ENCODE measurements around the gene TATDN3. TPM values are rescaled to one million over a fixed set of nuclear protein-coding genes. Genes with fewer than 3 reads are reported as not detected.

Gene TATDN3
- total and polyA plus RNA-seq, 9 of the 15 experiments (the other 6 are each of a cell fraction or from before 2014, with no cell fraction given), result 18.3 to 79.9 (median 28.2) TPM

GRCh38 chr1:212782422-212783154 is 9.1 kb upstream of the TATDN3 start (continued):
- TF ChIP-seq REST (IDR thresholded peaks at IDR 0.05; ENCODE audit: borderline replicate concordance) (peak; percentile 69; the same call in 1 of the 2 replicates), REST (CRISPR knock-in tag; IDR thresholded peaks at IDR 0.05; ENCODE audit: low read depth) (no peak), FOS (IDR thresholded peaks at IDR 0.05; ENCODE audit: extremely low read depth, insufficient read length) (no peak), RBM17 (IDR thresholded peaks at IDR 0.05; ENCODE audit: borderline replicate concordance, low read depth, low read length) (no peak), ZNF253 (CRISPR knock-in tag; conservative IDR thresholded peaks at IDR 0.05) (no peak), GATAD2B (IDR thresholded peaks at IDR 0.05; ENCODE audit: borderline replicate concordance) (0 out of 2 replicates have a peak, but pooled peaks have one; percentile 39), RBM39 (optimal IDR thresholded peaks at IDR 0.05; ENCODE audit: low read depth, low read length) (no peak), RAD21 (CRISPR knock-in tag; conservative IDR thresholded peaks at IDR 0.05 in 1 of 2, IDR thresholded peaks at IDR 0.05 in 1 of 2) (peak; percentile 81 to 82), PCBP2 (IDR thresholded peaks at IDR 0.05; ENCODE audit: low read depth, low read length, poor library complexity, severe bottlenecking) (no peak), CBFA2T3 (IDR thresholded peaks at IDR 0.05) (0 out of 2 replicates have a peak, but pooled peaks have one; percentile 2), ZBTB26 (CRISPR knock-in tag; IDR thresholded peaks at IDR 0.05) (no peak), HLTF (IDR thresholded peaks at IDR 0.05) (no peak), DDX20 (tag; IDR thresholded peaks at IDR 0.05; ENCODE audit: low read depth) (no peak), MTA2 (IDR thresholded peaks at IDR 0.05; ENCODE audit: low read depth) (no peak), C11orf30 (IDR thresholded peaks at IDR 0.05; ENCODE audit: low read depth) (no peak), SMAD4 (CRISPR knock-in tag; conservative IDR thresholded peaks at IDR 0.05) (no peak)
